ENCODE results near the gene ARNT2. TPM values are rescaled to one million over a fixed set of nuclear protein-coding genes. Genes with fewer than 3 reads are reported as not detected.

Gene ARNT2
- total and polyA plus RNA-seq, 4 donors = 0.63 to 16.2 (median 4.9) TPM

- intact Hi-C loops (cut with DNase I) = no loop called here
- DNase-seq (no peak), ATAC-seq (ENCODE audit: low FRiP score) (no peak)
- Histone ChIP-seq H3K4me1 (ENCODE audit: control insufficient read depth in 1 of 2, insufficient read depth in 2 of 2, low read length in 2 of 2) (peaks cover 0 to 5% of the 10 kb centered on the region in 2 donors), H3K4me3 (ENCODE audit: low read length in 2 of 2) (no peak overlapping the region), H3K27ac (ENCODE audit: low read depth in 1 of 2, low read length in 2 of 2) (no peak overlapping the region), H3K27me3 (ENCODE audit: control insufficient read depth in 1 of 2, insufficient read depth in 2 of 2, low read length in 1 of 2) (no peaks in the 10 kb centered on the region), H3K9me3 (ENCODE audit: control insufficient read depth, low read length) (no peaks in the 10 kb centered on the region), H3K36me3 (ENCODE audit: control insufficient read depth in 1 of 2, insufficient read depth in 2 of 2, low read length in 1 of 2) (peaks cover 0 to 3% of the 10 kb centered on the region in 2 donors)
- 80 to 82% methylated on average over 2 of the region's 2 CpGs for WGBS, 2 donors
These were observed 143.1 kb downstream of the ARNT2 start for GRCh38 chr15:80547264-80547663.

- no peak overlapping the region for H3K27ac ChIP-seq (ENCODE audit: low read depth in 1 of 2, low read length in 2 of 2)
- H3K4me1 ChIP-seq (ENCODE audit: control insufficient read depth in 1 of 2, insufficient read depth in 2 of 2, low read length in 2 of 2) = peaks cover 0 to 5% of the 10 kb centered on the region in 2 donors
- ATAC-seq (ENCODE audit: low FRiP score) (no peak), DNase-seq (no peak)
- no peaks in the 10 kb centered on the region for H3K9me3 ChIP-seq (ENCODE audit: control insufficient read depth, low read length)
- no peak overlapping the region for H3K4me3 ChIP-seq (ENCODE audit: low read length in 2 of 2)
- no peaks in the 10 kb centered on the region for H3K27me3 ChIP-seq (ENCODE audit: control insufficient read depth in 1 of 2, insufficient read depth in 2 of 2, low read length in 1 of 2)
- intact Hi-C loops (cut with DNase I) = no loop called here
- 88 to 95% methylated on average over 1 of the region's 1 CpG for WGBS, 2 donors
- no peaks in the 10 kb centered on the region for H3K36me3 ChIP-seq (ENCODE audit: control insufficient read depth in 1 of 2, insufficient read depth in 2 of 2, low read length in 1 of 2)
These were observed 145.0 kb downstream of the ARNT2 start for GRCh38 chr15:80549191-80549590.

- no peak overlapping the region for H3K4me3 ChIP-seq (ENCODE audit: low read length in 2 of 2)
- no peaks in the 10 kb centered on the region for H3K9me3 ChIP-seq (ENCODE audit: control insufficient read depth, low read length)
- ATAC-seq (ENCODE audit: low FRiP score) (no peak), DNase-seq (no peak)
- peaks cover 0 to 5% of the 10 kb centered on the region in 2 donors for H3K4me1 ChIP-seq (ENCODE audit: control insufficient read depth in 1 of 2, insufficient read depth in 2 of 2, low read length in 2 of 2)
- H3K27ac ChIP-seq (ENCODE audit: low read depth in 1 of 2, low read length in 2 of 2) = no peak overlapping the region
- intact Hi-C loops (cut with DNase I) = loop anchor here in 1 of 2 donors (5.0 kb wide), 1 partner anchor 72 kb away; no protein-coding TSS in a partner anchor
- H3K27me3 ChIP-seq (ENCODE audit: control insufficient read depth in 1 of 2, insufficient read depth in 2 of 2, low read length in 1 of 2) = no peaks in the 10 kb centered on the region
- H3K36me3 ChIP-seq (ENCODE audit: control insufficient read depth in 1 of 2, insufficient read depth in 2 of 2, low read length in 1 of 2) = no peaks in the 10 kb centered on the region
- 73 to 74% methylated on average over 3 of the region's 3 CpGs for WGBS, 2 donors
These were observed 145.5 kb downstream of the ARNT2 start for GRCh38 chr15:80549654-80550053.

GRCh38 chr15:80550219-80550907 is 146.2 kb downstream of the ARNT2 start:
- intact Hi-C loops (cut with DNase I) = loop anchor here in 1 of 2 donors (5.0 kb wide), 1 partner anchor 73 kb away; no protein-coding TSS in a partner anchor
- 3 to 10% methylated on average over 5 of the region's 5 CpGs for WGBS, 2 donors

GRCh38 chr15:80550908-80551260 is 146.7 kb downstream of the ARNT2 start:
- Histone ChIP-seq H3K4me3 (ENCODE audit: low read length in 2 of 2) (no peak overlapping the region), H3K4me1 (ENCODE audit: control insufficient read depth in 1 of 2, insufficient read depth in 2 of 2, low read length in 2 of 2) (peaks cover 0 to 5% of the 10 kb centered on the region in 2 donors), H3K27me3 (ENCODE audit: control insufficient read depth in 1 of 2, insufficient read depth in 2 of 2, low read length in 1 of 2) (no peaks in the 10 kb centered on the region), H3K27ac (ENCODE audit: low read depth in 1 of 2, low read length in 2 of 2) (no peak overlapping the region), H3K9me3 (ENCODE audit: control insufficient read depth, low read length) (no peaks in the 10 kb centered on the region), H3K36me3 (ENCODE audit: control insufficient read depth in 1 of 2, insufficient read depth in 2 of 2, low read length in 1 of 2) (no peaks in the 10 kb centered on the region)
- no peak for DNase-seq
- WGBS, 2 donors = 37 to 42% methylated on average over 4 of the region's 4 CpGs
- no peak for ATAC-seq (ENCODE audit: low FRiP score)
- intact Hi-C loops (cut with DNase I) = loop anchor here in 1 of 2 donors (5.0 kb wide), 1 partner anchor 74 kb away; no protein-coding TSS in a partner anchor

More at GRCh38 chr15:80550219-80550907, 146.2 kb downstream of the ARNT2 start:
- no peak overlapping the region for H3K27ac ChIP-seq (ENCODE audit: low read depth in 1 of 2, low read length in 2 of 2)
- no peaks in the 10 kb centered on the region for H3K27me3 ChIP-seq (ENCODE audit: control insufficient read depth in 1 of 2, insufficient read depth in 2 of 2, low read length in 1 of 2)
- DNase-seq = no peak
- no peak overlapping the region for H3K4me3 ChIP-seq (ENCODE audit: low read length in 2 of 2)
- no peak for ATAC-seq (ENCODE audit: low FRiP score)
- H3K36me3 ChIP-seq (ENCODE audit: control insufficient read depth in 1 of 2, insufficient read depth in 2 of 2, low read length in 1 of 2) = no peaks in the 10 kb centered on the region
- peaks cover 0 to 5% of the 10 kb centered on the region in 2 donors for H3K4me1 ChIP-seq (ENCODE audit: control insufficient read depth in 1 of 2, insufficient read depth in 2 of 2, low read length in 2 of 2)
- no peaks in the 10 kb centered on the region for H3K9me3 ChIP-seq (ENCODE audit: control insufficient read depth, low read length)

- Histone ChIP-seq H3K4me1 (ENCODE audit: control insufficient read depth in 1 of 2, insufficient read depth in 2 of 2, low read length in 2 of 2) (peaks cover 0 to 5% of the 10 kb centered on the region in 2 donors), H3K27ac (ENCODE audit: low read depth in 1 of 2, low read length in 2 of 2) (no peak overlapping the region), H3K27me3 (ENCODE audit: control insufficient read depth in 1 of 2, insufficient read depth in 2 of 2, low read length in 1 of 2) (no peaks in the 10 kb centered on the region), H3K9me3 (ENCODE audit: control insufficient read depth, low read length) (no peaks in the 10 kb centered on the region), H3K36me3 (ENCODE audit: control insufficient read depth in 1 of 2, insufficient read depth in 2 of 2, low read length in 1 of 2) (no peaks in the 10 kb centered on the region), H3K4me3 (ENCODE audit: low read length in 2 of 2) (no peak overlapping the region)
- ATAC-seq (ENCODE audit: low FRiP score) (no peak), DNase-seq (no peak)
- intact Hi-C loops (cut with DNase I) = loop anchor here in 1 of 2 donors (5.0 kb wide), 1 partner anchor 74 kb away; no protein-coding TSS in a partner anchor
- 93 to 95% methylated on average over 3 of the region's 3 CpGs for WGBS, 2 donors
These were observed 147.2 kb downstream of the ARNT2 start for GRCh38 chr15:80551348-80551747.

- Histone ChIP-seq H3K4me3 (ENCODE audit: low read length in 2 of 2) (no peak overlapping the region), H3K9me3 (ENCODE audit: control insufficient read depth, low read length) (no peaks in the 10 kb centered on the region), H3K36me3 (ENCODE audit: control insufficient read depth in 1 of 2, insufficient read depth in 2 of 2, low read length in 1 of 2) (no peaks in the 10 kb centered on the region), H3K27me3 (ENCODE audit: control insufficient read depth in 1 of 2, insufficient read depth in 2 of 2, low read length in 1 of 2) (no peaks in the 10 kb centered on the region), H3K27ac (ENCODE audit: low read depth in 1 of 2, low read length in 2 of 2) (no peak overlapping the region), H3K4me1 (ENCODE audit: control insufficient read depth in 1 of 2, insufficient read depth in 2 of 2, low read length in 2 of 2) (peaks cover 0 to 5% of the 10 kb centered on the region in 2 donors)
- WGBS, 2 donors = 50 to 56% methylated on average over 1 of the region's 1 CpG
- DNase-seq (no peak), ATAC-seq (ENCODE audit: low FRiP score) (no peak)
- intact Hi-C loops (cut with DNase I) = loop anchor here in 1 of 2 donors (5.0 kb wide), 1 partner anchor 77 kb away; no protein-coding TSS in a partner anchor
These were observed 150.4 kb downstream of the ARNT2 start for GRCh38 chr15:80554560-80554959.

GRCh38 chr15:80556694-80557367 is 152.6 kb downstream of the ARNT2 start:
- no peak for DNase-seq
- no peak overlapping the region for H3K27ac ChIP-seq (ENCODE audit: low read depth in 1 of 2, low read length in 2 of 2)
- H3K36me3 ChIP-seq (ENCODE audit: control insufficient read depth in 1 of 2, insufficient read depth in 2 of 2, low read length in 1 of 2) = no peaks in the 10 kb centered on the region
- ATAC-seq (ENCODE audit: low FRiP score) = no peak
- 89 to 92% methylated on average over 7 of the region's 7 CpGs for WGBS, 2 donors
- no peaks in the 10 kb centered on the region for H3K9me3 ChIP-seq (ENCODE audit: control insufficient read depth, low read length)
- no peaks in the 10 kb centered on the region for H3K27me3 ChIP-seq (ENCODE audit: control insufficient read depth in 1 of 2, insufficient read depth in 2 of 2, low read length in 1 of 2)
- no peaks in the 10 kb centered on the region for H3K4me1 ChIP-seq (ENCODE audit: control insufficient read depth in 1 of 2, insufficient read depth in 2 of 2, low read length in 2 of 2)
- intact Hi-C loops (cut with DNase I) = no loop called here
- H3K4me3 ChIP-seq (ENCODE audit: low read length in 2 of 2) = no peak overlapping the region
